ENCODE measurements around the gene HLTF. TPM values are rescaled to one million over a fixed set of nuclear protein-coding genes. Genes with fewer than 3 reads are reported as not detected.
A peak's percentile ranks its signal among the peaks of the same experiment; 100 is the strongest.

The HLTF gene
- total and polyA plus RNA-seq, 8 donors = 27.5 to 60.3 (median 56.1) TPM

DNA sequence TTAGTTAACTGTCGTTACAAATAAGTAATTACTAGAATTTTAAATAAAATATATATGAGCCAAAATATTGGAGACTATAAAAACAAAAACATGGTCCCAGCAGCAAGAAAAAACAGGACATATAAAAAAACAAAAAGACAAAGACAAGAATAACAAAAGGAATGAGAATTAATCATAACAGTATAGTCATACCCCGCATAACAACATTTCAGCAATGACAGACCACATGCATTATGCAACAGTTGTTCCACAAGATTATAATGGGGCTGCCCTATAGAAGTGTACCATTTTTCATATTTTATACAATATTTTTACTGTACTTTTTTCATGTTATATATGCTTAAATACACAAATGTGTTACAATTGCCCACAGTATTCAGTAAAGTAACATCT is 5.6 kb downstream of the HLTF start:
- intact Hi-C loops (cut with DNase I) = no loop called here
- Histone ChIP-seq H3K9me3 (no peaks in the 10 kb centered on the region), H3K27me3 (no peaks in the 10 kb centered on the region), H3K4me3 (no peak overlapping the region), H3K36me3 (no peaks in the 10 kb centered on the region), H3K4me1 (peaks cover 5 to 16% of the 10 kb centered on the region in 2 donors), H3K27ac (no peak overlapping the region)
- TF ChIP-seq, protein P1, sequence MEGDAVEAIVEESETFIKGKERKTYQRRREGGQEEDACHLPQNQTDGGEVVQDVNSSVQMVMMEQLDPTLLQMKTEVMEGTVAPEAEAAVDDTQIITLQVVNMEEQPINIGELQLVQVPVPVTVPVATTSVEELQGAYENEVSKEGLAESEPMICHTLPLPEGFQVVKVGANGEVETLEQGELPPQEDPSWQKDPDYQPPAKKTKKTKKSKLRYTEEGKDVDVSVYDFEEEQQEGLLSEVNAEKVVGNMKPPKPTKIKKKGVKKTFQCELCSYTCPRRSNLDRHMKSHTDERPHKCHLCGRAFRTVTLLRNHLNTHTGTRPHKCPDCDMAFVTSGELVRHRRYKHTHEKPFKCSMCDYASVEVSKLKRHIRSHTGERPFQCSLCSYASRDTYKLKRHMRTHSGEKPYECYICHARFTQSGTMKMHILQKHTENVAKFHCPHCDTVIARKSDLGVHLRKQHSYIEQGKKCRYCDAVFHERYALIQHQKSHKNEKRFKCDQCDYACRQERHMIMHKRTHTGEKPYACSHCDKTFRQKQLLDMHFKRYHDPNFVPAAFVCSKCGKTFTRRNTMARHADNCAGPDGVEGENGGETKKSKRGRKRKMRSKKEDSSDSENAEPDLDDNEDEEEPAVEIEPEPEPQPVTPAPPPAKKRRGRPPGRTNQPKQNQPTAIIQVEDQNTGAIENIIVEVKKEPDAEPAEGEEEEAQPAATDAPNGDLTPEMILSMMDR (IDR thresholded peaks at IDR 0.05) = no peak
- no peak for DNase-seq
- no peak for ATAC-seq

DNA sequence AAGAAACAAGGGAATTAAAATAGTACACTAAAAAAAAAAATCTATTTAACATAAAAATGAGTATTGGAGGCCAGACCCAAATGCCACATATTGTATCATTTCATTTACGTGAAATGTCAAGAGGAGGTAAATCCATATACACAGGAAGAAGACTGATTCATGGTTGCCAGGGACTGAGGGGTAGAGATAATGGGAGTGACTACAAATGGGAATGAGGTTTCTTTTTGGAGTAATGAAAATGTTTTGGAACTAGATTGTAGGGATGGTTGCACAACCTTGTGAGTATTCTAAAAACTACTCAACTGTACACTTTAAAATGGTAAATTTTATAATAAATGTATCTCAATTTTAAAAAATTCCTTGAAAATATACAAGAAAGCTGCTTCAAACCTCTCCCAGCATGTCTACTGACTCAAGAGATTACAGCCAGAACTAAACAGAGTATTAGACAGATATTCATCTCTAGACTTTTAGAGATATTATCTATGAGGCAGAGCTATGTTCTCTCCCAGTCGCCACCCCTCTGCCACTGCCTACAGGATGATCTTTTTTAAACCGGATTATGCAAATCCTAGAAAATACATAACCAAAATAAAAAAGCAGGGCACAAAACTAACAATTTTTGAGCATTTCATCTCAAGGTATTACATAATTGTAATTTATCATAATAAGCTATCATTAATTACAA is 6.2 kb downstream of the HLTF start:
- ATAC-seq (no peak), DNase-seq (no peak)
- intact Hi-C loops (cut with DNase I) = no loop called here
- H3K36me3 ChIP-seq = no peaks in the 10 kb centered on the region
- no peak overlapping the region for H3K4me3 ChIP-seq
- H3K9me3 ChIP-seq = no peaks in the 10 kb centered on the region
- H3K27ac ChIP-seq = no peak overlapping the region
- peaks cover 0 to 12% of the 10 kb centered on the region in 2 donors for H3K4me1 ChIP-seq
- TF ChIP-seq, protein P1 (IDR thresholded peaks at IDR 0.05) = no peak
- no peaks in the 10 kb centered on the region for H3K27me3 ChIP-seq

DNA sequence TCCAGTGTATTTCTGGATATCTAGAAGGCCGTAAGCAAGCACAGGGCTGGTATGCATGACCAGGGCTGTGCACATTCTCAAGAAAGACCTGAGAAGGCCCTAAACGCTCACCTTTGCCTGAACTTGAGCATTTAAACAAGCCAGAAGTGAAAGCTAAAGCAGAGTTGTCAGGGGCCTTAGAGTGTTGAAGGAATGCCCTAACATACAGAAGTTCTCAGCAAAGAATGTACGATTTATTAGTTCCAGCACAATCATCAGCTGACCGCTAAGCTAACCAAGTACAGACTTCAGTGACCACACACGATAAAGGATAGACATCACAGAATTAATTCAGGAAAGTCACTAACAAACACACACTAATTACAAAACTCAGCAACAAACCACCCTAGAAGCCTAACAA is 8.7 kb downstream of the HLTF start:
- intact Hi-C loops (cut with DNase I) = no loop called here
- Histone ChIP-seq H3K9me3 (no peaks in the 10 kb centered on the region), H3K4me3 (no peak overlapping the region), H3K27me3 (no peaks in the 10 kb centered on the region), H3K27ac (no peak overlapping the region), H3K36me3 (peaks cover 0 to 16% of the 10 kb centered on the region in 2 donors), H3K4me1 (peaks cover 0 to 5% of the 10 kb centered on the region in 2 donors)
- TF ChIP-seq, protein P1 (IDR thresholded peaks at IDR 0.05) = no peak
- DNase-seq (peak in 1 of 4 donors; percentile 3), ATAC-seq (no peak)

DNA sequence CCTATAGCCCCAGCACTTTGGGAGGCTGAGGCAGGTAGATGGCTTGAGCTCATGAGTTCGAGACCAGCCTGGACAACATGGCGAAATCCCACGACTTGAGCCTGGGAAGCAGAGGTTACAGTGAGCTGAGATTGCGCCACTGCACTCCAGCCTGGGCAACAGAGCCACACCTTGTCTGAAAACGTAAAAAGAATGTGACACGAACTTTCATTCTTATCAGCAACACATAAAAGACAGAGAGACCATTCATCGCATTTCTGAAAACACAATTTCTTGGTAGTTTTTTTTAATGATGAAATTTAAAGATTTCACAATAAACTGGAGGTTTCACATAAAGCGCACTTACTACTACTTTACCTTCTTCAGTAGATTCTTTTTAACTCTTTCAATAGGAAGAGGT is 18.4 kb downstream of the HLTF start:
- Histone ChIP-seq H3K4me1 (no peaks in the 10 kb centered on the region), H3K9me3 (no peaks in the 10 kb centered on the region), H3K36me3 (peaks cover 0 to 52% of the 10 kb centered on the region in 2 donors), H3K4me3 (no peak overlapping the region), H3K27ac (no peak overlapping the region), H3K27me3 (no peaks in the 10 kb centered on the region)
- no peak for DNase-seq
- no peak for ATAC-seq
- TF ChIP-seq, protein P1 (IDR thresholded peaks at IDR 0.05) = no peak
- intact Hi-C loops (cut with DNase I) = no loop called here

DNA sequence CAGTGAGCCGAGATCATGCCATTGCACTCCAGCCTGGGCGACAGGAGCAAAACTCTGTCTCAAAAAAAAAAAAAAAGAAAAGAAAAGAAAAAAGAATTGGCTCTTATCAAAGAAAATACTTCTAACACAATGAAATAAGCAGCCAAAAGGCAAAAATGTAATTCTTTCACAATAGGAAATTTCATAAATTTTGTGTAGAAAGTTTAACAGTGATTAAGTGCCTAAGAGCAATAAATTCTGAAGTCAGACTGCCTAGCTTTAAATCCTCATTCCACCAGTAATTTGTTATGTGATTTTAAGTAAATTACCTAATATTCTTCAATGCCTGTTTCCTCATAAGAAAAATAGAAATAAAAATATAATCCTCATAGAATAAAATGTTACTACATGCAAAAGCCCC is 24.6 kb downstream of the HLTF start:
- Histone ChIP-seq H3K36me3 (peaks cover 0 to 13% of the 10 kb centered on the region in 2 donors), H3K27ac (no peak overlapping the region), H3K9me3 (no peaks in the 10 kb centered on the region), H3K4me1 (no peaks in the 10 kb centered on the region), H3K27me3 (no peaks in the 10 kb centered on the region), H3K4me3 (no peak overlapping the region)
- TF ChIP-seq, protein P1 (IDR thresholded peaks at IDR 0.05) = no peak
- intact Hi-C loops (cut with DNase I) = no loop called here
- ATAC-seq = no peak
- DNase-seq = peak in 1 of 4 donors; percentile 17

All from left lung (tissue), 10 donors.